Esophagus squamous epithelium (tissue), 5 donors: Measurements from ENCODE around the gene ZNF564. TPM values are rescaled to one million over a fixed set of nuclear protein-coding genes. Genes with fewer than 3 reads are reported as not detected.

Experiments used
- DNase-seq: peaks from one replicate; lab custom pipeline; 2025; lab: John Stamatoyannopoulos, UW
- H3K27ac ChIP-seq, 4 donors: fragments of 200-600 bp; sonication (generic); one replicate each; pipeline ENCODE4 v1.5.1; 2016 to 2019; ENCODE audit warnings: mild to moderate bottlenecking in 1 of 4
- H3K27me3 ChIP-seq, 4 donors: fragments of 200-600 bp; sonication (generic); 1 replicate in 3 of 4; 2 replicates in 1 of 4; pipeline versions ENCODE4 v1.5.1 to v1.6.0; 2017 to 2021; ENCODE audit warnings: antibody characterized with exemption in 1 of 4
- H3K36me3 ChIP-seq, 3 donors: fragments of 200-600 bp; sonication (generic); one replicate each; pipeline ENCODE4 v1.5.1; 2016 to 2019
- H3K4me1 ChIP-seq, 3 donors: fragments of 200-600 bp; sonication (generic); one replicate each; pipeline ENCODE4 v1.5.1; 2017 to 2019
- H3K4me3 ChIP-seq, 4 donors: fragments of 200-600 bp; sonication (generic); 1 replicate in 3 of 4; 2 replicates in 1 of 4; pipeline ENCODE4 v1.5.1; 2016 to 2019; ENCODE audit warnings: mild to moderate bottlenecking in 2 of 4, moderate library complexity in 1 of 4
- H3K9me3 ChIP-seq, 3 donors: fragments of 200-600 bp; sonication (generic); one replicate each; pipeline ENCODE4 v1.5.1; 2016 to 2019
- CTCF ChIP-seq, 6 experiments: fragments of 450-650 bp in 4 of 6; fragments of 200-600 bp in 2 of 6; sonication (generic) in 2 of 6; IDR thresholded peaks; one replicate each; pipeline ENCODE4 v1.5.1; 2016 to 2019; ENCODE audit warnings: antibody characterized with exemption in 6 of 6, mild to moderate bottlenecking in 4 of 6, moderate library complexity in 4 of 6
- POLR2A ChIP-seq, 4 donors: fragments of 450-650 bp; IDR thresholded peaks; one replicate each; pipeline ENCODE4 v1.6.1; 2017; ENCODE audit warnings: antibody characterized with exemption in 4 of 4, mild to moderate bottlenecking in 4 of 4, moderate library complexity in 3 of 4
- WGBS, 2 donors: methylation state at CpG; one replicate each; pipeline ENCODE4 v1.1.5; 2018; 5-methylcytosine and 5-hydroxymethylcytosine counted together
- intact Hi-C: fragments of 100-400 bp; cut with DNase I; formaldehyde crosslinking; loops from one replicate; pipeline ENCODE4 v1.15.0; 2022
- total RNA-seq, 4 donors: library from RNA; depleted of rRNA; stranded (reverse); fragments of >200 nt; gene quantifications; one replicate each; pipeline ENCODE4 v1.1.0, GENCODE V29; 2016
- donor health status: DM: yes; HTN: yes; CAD: no.

ZNF564 gene
- total RNA-seq: 1 to 10 TPM; 1.6 to 9.3 (median 4.8) TPM

- Histone ChIP-seq H3K36me3 (peaks cover 0 to 8% (median 6%) of the 10 kb centered on the region in 3 donors), H3K4me1 (peaks cover 6 to 42% (median 22%) of the 10 kb centered on the region in 3 donors), H3K4me3 (peak within 1 kb of the TSS; percentile 70 to 93 (median 88)), H3K27me3 (peaks cover 0 to 3% (median 0%) of the 10 kb centered on the region in 4 donors), H3K9me3 (no peaks in the 10 kb centered on the region), H3K27ac (peak within 1 kb of the TSS; percentile 94 to 99 (median 96))
- TF ChIP-seq POLR2A (IDR thresholded peaks at IDR 0.05): peak in 3 of 4 donors; percentile 23 to 76 (median 64)
- TF ChIP-seq CTCF (IDR thresholded peaks at IDR 0.05): no peak
- peak; percentile 96 for DNase-seq
- intact Hi-C loops: no loop called here
- WGBS, 2 donors: 0% methylated on average over 3 of the region's 49 CpGs; no CpG with 5 or more reads in 1 of the 2 donors
Measured at GRCh38 chr19:12551060-12551832, at the start of gene ZNF564. TSS of gene ZNF564 (minus strand) at chr19:12551482. CDS start at chr19:12551332, 150 bp downstream.

GRCh38 chr19:12597594-12597993 lies 46.3 kb upstream of the ZNF564 start:
- Histone ChIP-seq H3K27ac (no peak overlapping the region), H3K27me3 (no peaks in the 10 kb centered on the region), H3K9me3 (no peaks in the 10 kb centered on the region), H3K4me3 (no peak overlapping the region), H3K4me1 (no peaks in the 10 kb centered on the region), H3K36me3 (peaks cover 0 to 70% (median 3%) of the 10 kb centered on the region in 3 donors)
- TF ChIP-seq POLR2A (IDR thresholded peaks at IDR 0.05) (no peak), CTCF (IDR thresholded peaks at IDR 0.05) (no peak)
- WGBS, 2 donors: 79 to 86% methylated on average over 11 of the region's 11 CpGs
- no peak for DNase-seq
- intact Hi-C loops: no loop called here

- no peaks in the 10 kb centered on the region for H3K9me3 ChIP-seq
- no peak overlapping the region for H3K27ac ChIP-seq
- peaks cover 0 to 65% (median 0%) of the 10 kb centered on the region in 3 donors for H3K36me3 ChIP-seq
- DNase-seq: no peak
- no peaks in the 10 kb centered on the region for H3K4me1 ChIP-seq
- TF ChIP-seq POLR2A (IDR thresholded peaks at IDR 0.05): no peak
- no peak for TF ChIP-seq CTCF (IDR thresholded peaks at IDR 0.05)
- intact Hi-C loops: no loop called here
- H3K4me3 ChIP-seq: no peak overlapping the region
- WGBS, 2 donors: 79 to 88% methylated on average over 10 to 22 of the region's 38 CpGs
- no peaks in the 10 kb centered on the region for H3K27me3 ChIP-seq
Measured at GRCh38 chr19:12596927-12597548, 45.8 kb upstream of the ZNF564 start.

- no peak overlapping the region for H3K27ac ChIP-seq
- H3K27me3 ChIP-seq: no peaks in the 10 kb centered on the region
- no peaks in the 10 kb centered on the region for H3K4me1 ChIP-seq
- intact Hi-C loops: no loop called here
- H3K9me3 ChIP-seq: no peaks in the 10 kb centered on the region
- 88 to 97% methylated on average over 9 to 11 of the region's 11 CpGs for WGBS, 2 donors
- no peak overlapping the region for H3K4me3 ChIP-seq
- no peak for DNase-seq
- no peak for TF ChIP-seq POLR2A (IDR thresholded peaks at IDR 0.05)
- TF ChIP-seq CTCF (IDR thresholded peaks at IDR 0.05): no peak
- peaks cover 0 to 60% (median 0%) of the 10 kb centered on the region in 3 donors for H3K36me3 ChIP-seq
Measured at GRCh38 chr19:12596485-12596884, 45.2 kb upstream of the ZNF564 start.

GRCh38 chr19:12581100-12581499 lies 29.8 kb upstream of the ZNF564 start:
- Histone ChIP-seq H3K27ac (no peak overlapping the region), H3K36me3 (peaks cover 14 to 62% (median 23%) of the 10 kb centered on the region in 3 donors), H3K9me3 (peaks cover 0 to 60% (median 25%) of the 10 kb centered on the region in 3 donors), H3K4me1 (no peaks in the 10 kb centered on the region), H3K4me3 (no peak overlapping the region), H3K27me3 (no peaks in the 10 kb centered on the region)
- 95 to 97% methylated on average over 9 of the region's 9 CpGs for WGBS, 2 donors
- intact Hi-C loops: no loop called here
- DNase-seq: no peak
- no peak for TF ChIP-seq POLR2A (IDR thresholded peaks at IDR 0.05)
- TF ChIP-seq CTCF (IDR thresholded peaks at IDR 0.05): no peak
